HFF-Myc (cell line): ENCODE results near the gene MICB.

Source experiments
- DNase-seq: peaks from one replicate; pipeline ENCODE4 v3.0.0-alpha.2; 2011; ENCODE audit warnings: low read depth; ENCODE audit errors: extremely low read depth
- H3K4me3 ChIP-seq: replicated peaks from 2 replicates; pipeline ENCODE4 v1.5.1; 2011; ENCODE audit warnings: low read depth, mild to moderate bottlenecking, control low read depth, low read length
- TF ChIP-seq, protein P1 (sequence below): IDR thresholded peaks from 2 replicates; pipeline ENCODE4 v1.5.1; 2012; ENCODE audit warnings: mild to moderate bottlenecking, low read depth, low read length, control low read depth; ENCODE audit errors: missing control alignments

MICB gene

GRCh38 chr6:31541658-31542521, 43.9 kb downstream of the MICB start, which contains the start of gene DDX39B:
TSS of gene DDX39B (minus strand) at chr6:31542003. CDS start at chr6:31540532, 1,471 bp downstream.
- DNase-seq = peak; percentile 92
- TF ChIP-seq, protein P1, sequence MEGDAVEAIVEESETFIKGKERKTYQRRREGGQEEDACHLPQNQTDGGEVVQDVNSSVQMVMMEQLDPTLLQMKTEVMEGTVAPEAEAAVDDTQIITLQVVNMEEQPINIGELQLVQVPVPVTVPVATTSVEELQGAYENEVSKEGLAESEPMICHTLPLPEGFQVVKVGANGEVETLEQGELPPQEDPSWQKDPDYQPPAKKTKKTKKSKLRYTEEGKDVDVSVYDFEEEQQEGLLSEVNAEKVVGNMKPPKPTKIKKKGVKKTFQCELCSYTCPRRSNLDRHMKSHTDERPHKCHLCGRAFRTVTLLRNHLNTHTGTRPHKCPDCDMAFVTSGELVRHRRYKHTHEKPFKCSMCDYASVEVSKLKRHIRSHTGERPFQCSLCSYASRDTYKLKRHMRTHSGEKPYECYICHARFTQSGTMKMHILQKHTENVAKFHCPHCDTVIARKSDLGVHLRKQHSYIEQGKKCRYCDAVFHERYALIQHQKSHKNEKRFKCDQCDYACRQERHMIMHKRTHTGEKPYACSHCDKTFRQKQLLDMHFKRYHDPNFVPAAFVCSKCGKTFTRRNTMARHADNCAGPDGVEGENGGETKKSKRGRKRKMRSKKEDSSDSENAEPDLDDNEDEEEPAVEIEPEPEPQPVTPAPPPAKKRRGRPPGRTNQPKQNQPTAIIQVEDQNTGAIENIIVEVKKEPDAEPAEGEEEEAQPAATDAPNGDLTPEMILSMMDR = no peak
- H3K4me3 ChIP-seq = peak within 1 kb of the TSS; percentile 81

DNA sequence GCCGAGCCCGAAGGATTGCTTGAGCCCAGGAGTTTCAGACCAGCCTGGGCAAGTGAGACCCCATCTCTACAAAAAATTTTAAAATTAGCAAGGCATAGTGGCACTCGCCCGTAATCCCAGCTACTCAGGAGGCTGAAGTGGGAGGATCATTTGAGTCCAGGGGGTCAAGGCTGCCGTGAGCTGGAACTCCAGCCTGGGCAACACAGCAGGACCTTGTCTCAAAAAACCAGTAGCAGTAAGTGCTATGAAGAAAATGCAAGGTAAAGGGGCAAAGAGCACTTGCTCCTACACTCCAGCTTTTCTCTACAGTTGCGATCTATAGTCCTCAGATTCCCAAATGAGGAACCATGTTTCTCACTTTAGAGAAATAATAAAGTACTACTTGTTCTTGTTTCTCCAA, 45.7 kb downstream of the MICB start:
- H3K4me3 ChIP-seq = no peak overlapping the region
- TF ChIP-seq, protein P1 = no peak
- no peak for DNase-seq

- TF ChIP-seq, protein P1 = no peak
- no peak overlapping the region for H3K4me3 ChIP-seq
- DNase-seq = no peak
Observed at GRCh38 chr6:31544676-31545075, 46.7 kb downstream of the MICB start.

GRCh38 chr6:31545291-31545690, 47.3 kb downstream of the MICB start:
- H3K4me3 ChIP-seq = no peak overlapping the region
- TF ChIP-seq, protein P1 = no peak
- DNase-seq = no peak

DNA sequence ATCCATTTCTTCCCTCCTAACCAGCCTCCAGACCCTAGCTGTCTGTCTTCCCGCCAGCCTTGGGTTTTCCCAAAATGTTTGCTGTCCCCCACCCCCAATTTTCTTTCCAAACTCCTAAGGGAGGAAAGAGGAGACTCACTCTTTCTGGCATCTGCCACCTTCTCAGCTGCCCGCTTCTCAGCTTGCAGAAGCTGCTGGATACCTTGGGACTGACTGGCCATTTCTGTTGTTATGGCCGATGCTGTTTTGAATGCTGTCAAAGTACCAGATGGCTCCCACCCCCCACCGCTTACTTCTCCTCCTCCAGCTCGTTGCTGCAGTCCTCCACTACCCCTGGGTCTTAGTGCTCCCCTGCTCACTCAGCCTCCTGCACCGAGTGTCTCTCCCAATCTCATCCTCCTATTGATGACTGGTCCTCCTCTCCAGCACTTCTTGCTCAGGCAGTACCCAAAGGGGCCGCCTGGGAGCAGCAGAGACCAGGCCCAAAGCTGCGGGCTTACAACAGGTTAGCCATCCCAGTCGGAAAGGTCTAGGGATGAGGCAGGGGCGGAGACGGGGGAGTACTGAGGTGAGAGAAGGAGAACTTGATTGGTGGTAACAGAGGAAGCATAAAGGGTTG, 48.5 kb downstream of the MICB start, which contains the start of gene ATP6V1G2:
Gene ATP6V1G2 (minus strand): TSS at position 270 of the 619 bp plus-strand sequence. CDS start 49 bp downstream, at position 221.
- peak; percentile 87 for DNase-seq
- H3K4me3 ChIP-seq = peak within 1 kb of the TSS; percentile 43
- TF ChIP-seq, protein P1 = peak; percentile 100

- peak within 1 kb of the TSS; percentile 43 for H3K4me3 ChIP-seq
- TF ChIP-seq, protein P1 = no peak
- peak; percentile 94 for DNase-seq
Observed at GRCh38 chr6:31546958-31547726, 49.2 kb downstream of the MICB start, which contains the start of gene NFKBIL1. TSS of gene NFKBIL1 (plus strand) at chr6:31547608. CDS start at chr6:31547695, 87 bp downstream.
